HG03060 (cell line): ENCODE measurements around the gene DNAJC15.
"Not testable (repeated sequence)": the region's sequence is repeated elsewhere in the genome, so short reads cannot be mapped to it uniquely, and the experiment has no call there.

Source experiments
- ATAC-seq: cut with Tn5 transposase; IDR thresholded peaks from one replicate; pipeline ENCODE4 v1.9.1; 2021; ENCODE audit warnings: low read depth, moderate number of reproducible peaks; ENCODE audit not compliant: unreplicated experiment

Gene DNAJC15

GRCh38 chr13:43023289-43023963, at the start of gene DNAJC15:
Gene DNAJC15 (plus strand): TSS chr13:43023586. CDS start chr13:43023627, 41 bp downstream.
- peak; percentile 68 for ATAC-seq

DNA sequence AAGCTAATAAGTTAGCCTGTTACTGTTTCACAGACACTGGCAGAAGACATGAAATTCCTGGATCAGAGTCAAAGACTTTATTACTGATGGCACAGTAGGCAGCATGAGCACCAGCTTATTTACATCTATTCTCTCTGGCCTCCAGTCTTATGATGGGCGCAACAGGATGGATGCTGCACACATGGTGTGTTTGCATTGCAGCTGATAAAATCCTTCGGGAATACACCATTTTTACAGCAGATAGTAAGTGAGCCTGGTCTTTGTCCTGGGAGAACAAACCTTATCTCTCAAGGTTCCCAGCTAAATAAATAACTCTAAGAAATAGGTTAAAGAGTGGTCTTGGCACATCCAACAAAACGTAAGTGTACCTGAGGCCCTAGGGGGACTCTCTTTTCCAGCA, 47.3 kb upstream of the DNAJC15 start:
- no peak for ATAC-seq

- ATAC-seq, result no peak
Measured at GRCh38 chr13:42977219-42977659, 46.1 kb upstream of the DNAJC15 start.

GRCh38 chr13:42981317-42981716, 42.1 kb upstream of the DNAJC15 start:
- ATAC-seq, result no peak

DNA sequence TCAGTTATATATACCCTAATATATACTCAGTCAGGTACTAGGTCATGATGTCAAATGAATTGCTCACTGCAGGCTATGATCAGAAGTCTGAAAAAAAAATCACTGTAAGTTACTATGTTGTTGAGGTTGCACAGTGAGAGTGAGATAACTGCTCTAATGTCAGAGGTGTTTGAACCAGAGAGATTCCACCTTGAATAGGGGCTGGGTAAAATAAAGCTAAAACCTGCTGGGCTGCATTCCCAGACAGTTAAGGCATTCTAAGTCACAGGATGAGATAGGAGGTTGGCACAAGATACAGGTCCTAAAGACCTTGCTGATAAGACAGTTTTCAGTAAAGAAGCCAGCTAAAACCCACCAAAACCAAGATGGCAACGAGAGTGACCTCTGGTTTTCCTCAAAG, 41.5 kb upstream of the DNAJC15 start:
- no peak for ATAC-seq

DNA sequence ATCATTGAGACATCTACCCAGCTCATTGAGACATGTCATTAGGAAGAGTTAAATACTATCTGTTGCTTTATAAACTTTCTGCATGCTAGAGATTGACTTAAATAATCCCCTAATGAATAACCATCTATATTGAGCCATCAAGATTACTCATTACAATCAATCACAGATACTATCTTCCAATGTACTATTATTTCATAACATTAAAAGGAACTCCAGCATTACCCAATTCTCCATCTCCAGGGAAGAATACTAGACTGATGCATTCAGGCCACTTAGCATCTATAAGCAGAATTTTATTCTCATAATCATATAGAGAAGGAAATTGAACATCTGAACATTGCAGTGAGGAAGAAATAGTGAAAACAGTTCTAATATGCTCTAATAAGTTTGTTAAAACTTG, 39.4 kb upstream of the DNAJC15 start:
- ATAC-seq, result no peak

DNA sequence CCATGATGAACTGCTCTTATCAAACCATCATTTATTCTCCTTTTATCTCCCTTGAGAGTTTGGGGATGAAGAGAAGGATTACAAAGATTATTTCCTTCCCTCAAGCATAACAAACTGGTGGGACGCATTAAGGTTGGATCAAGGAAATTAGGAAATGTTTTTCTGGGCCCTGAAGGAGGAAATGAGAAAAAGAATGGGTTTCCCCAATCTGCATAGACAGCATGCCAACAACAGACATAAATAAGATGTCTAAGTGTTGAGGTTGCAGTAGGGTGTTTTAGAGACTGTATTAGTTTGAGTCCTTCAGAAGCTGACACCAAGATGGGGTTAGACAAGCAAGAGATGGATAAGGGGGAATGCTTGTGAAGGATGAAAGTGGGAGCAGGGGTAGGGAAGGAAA, 38.7 kb upstream of the DNAJC15 start:
- ATAC-seq, result no peak

DNA sequence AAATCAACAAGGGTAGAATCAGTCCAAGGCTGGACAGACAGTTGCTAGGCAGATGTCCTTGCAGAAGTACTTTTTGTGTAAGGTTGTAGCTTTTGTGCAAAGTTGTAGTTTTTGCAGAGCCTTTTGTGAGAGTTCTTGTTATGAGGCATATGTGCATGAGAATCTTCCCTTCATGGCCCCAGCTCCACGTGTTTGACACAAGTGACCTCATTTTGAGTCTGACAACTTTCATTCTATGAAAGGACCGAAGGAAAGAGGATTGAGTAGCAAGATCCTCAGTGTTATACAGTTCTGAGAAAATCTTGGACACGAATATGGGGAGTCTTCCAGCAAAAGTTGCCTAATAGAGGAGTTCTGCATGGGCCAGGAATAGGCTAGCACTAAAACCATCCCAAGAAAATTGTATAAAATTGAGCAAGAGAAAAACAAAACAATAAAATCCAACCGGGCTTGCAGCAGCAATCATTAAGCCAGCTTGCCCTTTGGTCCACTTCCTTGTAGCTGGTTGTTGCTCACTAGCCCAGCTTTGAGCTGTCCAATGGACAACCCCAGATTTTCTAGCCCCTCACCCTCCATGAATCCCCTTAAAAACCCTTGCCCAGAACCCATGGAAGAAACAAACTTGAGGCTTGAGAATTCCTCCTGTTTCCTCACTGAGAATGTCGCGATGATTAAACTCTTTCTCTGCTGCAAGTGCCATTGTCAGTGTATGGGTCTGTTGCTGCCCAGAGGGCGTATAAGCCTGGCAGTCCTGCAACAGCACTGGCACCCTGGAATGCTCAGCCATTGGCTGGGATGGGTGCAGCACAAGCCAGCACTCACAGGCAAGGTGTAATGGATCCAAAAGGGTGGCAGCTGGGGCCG, 37.8 kb upstream of the DNAJC15 start:
- no peak for ATAC-seq

DNA sequence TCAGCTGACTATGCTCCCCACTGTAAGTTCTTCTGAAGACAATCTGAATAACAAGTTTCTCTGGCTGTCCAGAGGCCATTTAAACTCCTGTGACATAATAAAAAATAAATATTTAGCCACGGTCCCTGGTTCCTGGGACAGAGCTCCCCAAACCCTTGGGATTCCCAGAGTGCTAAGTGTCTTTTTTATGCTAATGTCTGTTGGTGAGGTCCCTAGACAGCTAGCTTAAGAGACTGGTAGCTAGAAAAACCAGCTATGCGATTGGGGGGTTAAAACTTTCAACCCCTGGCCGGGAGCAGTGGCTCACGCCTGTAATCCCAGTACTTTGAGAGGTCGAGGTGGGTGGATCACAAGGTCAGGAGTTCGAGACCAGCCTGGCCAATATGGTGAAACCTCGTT, 37.2 kb upstream of the DNAJC15 start:
- ATAC-seq, result no peak

DNA sequence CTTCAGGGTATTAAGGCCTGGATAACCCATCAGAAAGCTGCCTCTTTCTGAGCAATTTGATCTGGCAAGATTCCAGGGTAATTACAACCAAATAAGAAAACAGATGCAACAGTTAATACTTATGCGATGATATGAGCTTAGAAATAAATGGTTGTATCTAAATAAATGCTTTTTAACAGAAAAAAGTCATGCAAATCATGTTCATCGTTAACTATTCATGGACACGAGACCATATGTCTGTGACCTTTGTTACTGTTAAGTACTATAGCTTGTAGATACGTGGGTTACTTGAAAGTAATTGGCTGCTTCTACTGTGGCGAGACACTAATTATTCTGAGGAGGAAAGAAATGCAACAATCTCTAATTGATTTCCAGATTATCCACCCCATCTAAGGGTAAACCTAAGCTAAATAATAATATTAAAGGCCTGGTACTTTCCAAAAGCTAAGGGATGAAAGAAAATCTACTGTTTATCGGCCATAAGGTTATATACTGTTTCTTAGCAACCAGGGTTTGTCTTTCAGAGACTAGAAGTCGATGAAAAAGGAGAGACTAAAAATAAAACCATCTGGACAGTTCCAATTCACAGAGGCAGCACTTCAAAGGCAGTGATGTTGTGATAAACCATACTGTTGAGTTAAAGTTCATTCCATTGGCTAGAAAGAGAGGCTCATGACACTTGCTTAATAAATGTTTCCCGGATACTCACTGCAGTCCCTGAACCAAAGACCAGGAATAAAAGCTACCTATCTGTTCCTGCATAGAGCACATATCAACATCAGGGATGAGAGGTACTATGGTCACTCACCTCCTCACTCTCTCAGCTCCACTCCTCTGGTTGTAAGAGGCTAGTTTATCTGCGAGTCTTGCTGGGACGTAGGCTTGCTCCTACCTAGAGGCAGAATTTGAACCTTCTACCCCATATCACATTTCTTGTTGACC, 32.8 kb upstream of the DNAJC15 start:
- no peak for ATAC-seq

DNA sequence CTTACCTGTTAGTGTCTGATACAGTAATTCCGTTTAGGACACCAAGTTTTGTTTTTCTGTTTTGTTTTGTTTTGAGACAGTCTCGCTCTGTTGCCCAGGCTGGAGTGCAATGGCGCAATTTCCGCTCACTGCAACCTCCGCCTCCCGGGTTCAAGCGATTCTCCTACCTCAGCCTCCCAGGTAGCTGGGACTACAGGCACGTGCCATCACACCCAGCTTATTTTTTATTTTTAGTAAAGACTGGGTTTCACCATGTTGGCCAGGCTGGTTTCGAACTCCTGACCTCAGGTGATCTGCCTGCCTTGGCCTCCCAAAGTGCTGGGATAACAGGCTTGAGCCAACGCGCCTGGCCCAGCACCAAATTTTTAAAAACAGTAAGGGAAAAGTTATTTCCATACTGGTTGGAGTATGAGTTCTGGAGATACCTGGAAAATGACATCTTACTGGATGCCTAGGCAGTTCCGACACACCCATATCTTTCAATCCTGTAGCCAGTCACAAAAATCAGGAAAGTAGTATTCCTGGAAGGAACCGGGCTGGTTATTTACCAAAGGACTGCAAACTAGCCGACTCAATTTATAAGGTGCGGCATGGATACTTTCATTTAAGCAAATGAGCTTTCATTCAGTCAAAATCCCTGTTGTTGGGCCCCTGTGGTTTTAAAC, 32.0 kb upstream of the DNAJC15 start:
- not testable (repeated sequence) for ATAC-seq

DNA sequence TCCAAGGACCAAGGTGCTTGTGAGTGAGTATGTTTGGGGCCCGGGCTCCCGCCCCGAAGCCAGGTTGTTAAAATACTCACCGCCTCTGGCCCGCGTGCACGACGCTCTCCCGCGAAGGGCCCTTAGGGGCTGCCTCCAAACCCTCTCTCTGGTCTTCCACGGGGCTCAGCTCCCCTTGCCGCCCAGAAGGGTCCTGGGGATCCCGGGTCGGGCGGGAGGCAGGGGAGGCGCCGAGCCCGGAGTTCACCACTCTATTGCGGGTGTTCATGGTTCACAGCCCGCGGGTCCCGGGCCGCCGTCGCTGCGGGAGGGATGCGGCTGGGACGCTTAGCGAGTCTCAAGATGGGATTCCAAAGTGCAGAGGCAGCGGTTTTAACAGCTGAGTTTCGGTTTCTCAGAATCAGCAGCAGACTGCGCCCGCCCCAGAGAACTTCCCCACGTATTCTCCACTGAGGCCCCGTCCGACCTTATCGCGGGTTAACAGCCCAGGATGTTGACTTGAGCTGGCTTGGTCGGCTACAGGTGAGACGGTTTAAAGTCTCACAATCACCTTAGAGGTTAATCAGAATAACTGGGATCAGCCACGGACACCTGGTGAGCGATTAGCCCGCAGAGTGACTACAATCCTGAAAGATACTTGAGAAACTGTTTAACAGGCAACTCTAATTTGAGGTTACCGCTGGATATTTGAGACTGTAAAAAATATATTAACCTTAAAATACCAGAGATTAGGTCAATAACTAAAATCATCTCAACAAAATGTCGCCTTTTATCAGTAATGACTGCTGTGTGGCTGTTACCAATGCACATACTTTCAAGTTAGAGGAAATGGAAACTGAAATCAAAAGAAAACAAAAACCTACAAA, 31.3 kb upstream of the DNAJC15 start, which contains the start of gene EPSTI1:
EPSTI1 (minus strand) TSS at position 344 of the 866 bp plus-strand sequence; CDS start at position 268, 76 bp downstream.
- peak; percentile 58 for ATAC-seq

GRCh38 chr13:42992764-42993122, 30.6 kb upstream of the DNAJC15 start:
- ATAC-seq, result no peak

- ATAC-seq, result no peak
Measured at GRCh38 chr13:42994878-42995277, 28.5 kb upstream of the DNAJC15 start.

DNA sequence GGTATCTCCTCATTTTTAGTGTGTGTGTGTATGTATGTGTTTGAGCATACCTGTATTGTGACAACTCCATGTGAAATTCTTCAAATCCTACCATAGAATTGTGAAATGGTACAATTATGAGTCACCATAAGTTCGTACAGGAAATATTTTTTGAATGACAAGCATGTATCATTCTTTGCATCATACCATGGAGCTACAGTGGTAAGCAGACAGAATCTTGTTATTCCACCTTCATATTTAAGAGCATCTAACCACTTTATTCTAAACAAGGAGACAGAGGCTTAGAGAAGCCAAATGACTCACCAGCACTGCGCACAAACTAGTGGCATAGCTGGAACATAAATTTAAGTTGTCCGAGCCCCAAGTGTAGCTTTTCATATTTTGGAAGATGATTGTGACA, 26.8 kb upstream of the DNAJC15 start:
- no peak for ATAC-seq

DNA sequence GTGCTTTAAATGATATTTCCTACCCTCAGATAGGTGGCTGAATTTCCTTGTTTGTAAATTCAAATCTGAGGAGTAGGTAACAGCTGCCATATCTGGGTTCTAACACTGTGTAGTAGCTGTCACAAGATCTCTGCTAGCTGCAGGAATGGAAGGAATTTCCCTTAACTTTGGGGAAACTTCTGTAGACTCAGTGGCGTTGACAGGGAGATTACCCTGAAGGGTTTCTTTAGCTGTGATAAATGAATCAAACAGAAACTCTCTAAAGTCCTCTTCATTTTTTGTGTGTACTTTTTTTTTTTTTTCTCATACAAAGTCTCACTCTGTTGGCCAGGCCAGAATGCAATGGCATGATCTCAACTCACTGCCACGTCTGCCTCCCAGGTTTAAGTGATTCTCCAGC, 26.0 kb upstream of the DNAJC15 start:
- no peak for ATAC-seq

DNA sequence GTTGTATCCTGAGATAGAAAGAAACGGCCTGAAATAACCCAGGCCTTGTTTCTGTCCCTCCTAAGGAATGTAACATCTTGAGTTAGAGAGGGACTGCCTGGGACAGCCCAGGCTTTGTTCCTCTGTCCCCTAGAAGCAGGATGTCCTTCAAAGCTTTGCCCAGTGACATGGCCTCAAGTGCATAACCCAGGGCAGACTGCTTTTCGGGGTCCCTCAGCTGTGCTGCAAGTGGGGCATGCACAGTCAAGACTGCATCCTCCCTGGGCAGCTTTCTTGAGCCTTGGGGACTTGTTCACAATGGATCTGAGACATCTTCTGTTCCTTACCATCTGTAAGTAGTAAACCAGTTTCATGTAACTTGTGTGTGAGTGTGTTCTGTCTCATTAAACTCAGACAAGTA, 23.9 kb upstream of the DNAJC15 start:
- ATAC-seq, result no peak

DNA sequence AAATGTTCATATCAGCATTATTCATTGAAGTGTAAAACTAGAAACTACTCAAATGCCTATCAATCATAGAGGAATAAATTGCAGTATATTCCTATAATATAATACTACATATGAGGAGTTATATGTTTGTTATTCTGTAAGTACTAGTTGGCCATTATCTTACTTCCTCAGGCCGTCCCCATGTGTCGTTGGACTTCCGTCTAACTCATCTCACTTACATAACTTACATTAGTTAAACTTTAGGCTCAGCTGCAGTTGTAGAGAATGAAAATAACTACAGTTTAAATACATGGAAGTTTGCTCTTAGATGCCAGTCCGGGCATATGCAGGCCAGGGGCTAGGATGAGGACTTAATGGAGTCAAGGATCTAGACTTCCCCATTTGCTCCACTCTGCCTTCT, 22.7 kb upstream of the DNAJC15 start:
- ATAC-seq, result no peak

- ATAC-seq, result no peak
Measured at GRCh38 chr13:43002021-43002420, 21.4 kb upstream of the DNAJC15 start.
